Measurements from ENCODE around the gene LRRIQ4.

LRRIQ4 gene

DNA sequence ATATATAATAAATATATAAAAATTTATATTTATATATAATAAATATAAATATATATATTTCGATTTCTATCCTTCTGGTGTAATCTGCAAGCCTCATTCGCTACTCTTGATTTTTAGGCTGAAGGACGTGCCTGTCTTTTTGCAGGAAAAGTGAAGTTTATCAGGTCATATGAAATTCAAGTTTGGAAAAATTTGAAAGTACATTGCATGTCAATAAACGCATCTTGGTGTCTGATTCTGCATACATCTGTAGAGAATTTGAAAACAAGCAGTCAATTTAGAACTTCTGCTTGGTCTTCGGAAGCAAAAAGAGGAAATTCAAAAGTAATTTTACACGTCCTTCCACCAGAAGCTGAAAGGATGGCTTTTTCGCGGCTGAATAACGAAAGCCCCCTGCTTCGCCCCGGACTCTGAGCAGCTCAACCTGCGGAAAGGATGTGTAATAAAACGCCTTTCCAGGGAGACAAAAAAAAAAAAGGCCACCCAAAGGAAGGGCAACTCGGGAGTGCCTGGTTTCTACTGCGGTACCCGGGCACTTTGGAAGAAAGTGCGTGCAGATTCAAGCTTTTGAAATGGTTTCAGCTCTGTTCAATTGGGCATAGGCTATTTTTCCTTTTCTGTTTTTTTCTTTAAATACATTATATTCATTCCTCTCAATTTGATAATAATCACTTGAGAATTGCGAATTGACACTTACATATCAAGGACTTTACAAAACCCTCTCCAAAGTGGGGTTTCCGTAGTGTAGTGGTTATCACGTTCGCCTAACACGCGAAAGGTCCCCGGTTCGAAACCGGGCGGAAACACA is 41.0 kb upstream of the LRRIQ4 start (continued):
- TF ChIP-seq PRDM2 (tag by site-specific recombination; IDR thresholded peaks at IDR 0.05; ENCODE audit: borderline replicate concordance), result no peak
- no peak for TF ChIP-seq ZNF2 (tag by site-specific recombination; IDR thresholded peaks at IDR 0.05)
- TF ChIP-seq ZNF26 (tag by site-specific recombination; IDR thresholded peaks at IDR 0.05), result no peak
- no peak for TF ChIP-seq ZNF223 (tag by site-specific recombination; IDR thresholded peaks at IDR 0.05)
- TF ChIP-seq PRDM1 (tag by site-specific recombination; IDR thresholded peaks at IDR 0.05), result peak; percentile 97
- TF ChIP-seq ZNF302 (tag by site-specific recombination; IDR thresholded peaks at IDR 0.05; ENCODE audit: low read depth), result no peak
- TF ChIP-seq ZNF791 (tag by site-specific recombination; IDR thresholded peaks at IDR 0.05), result no peak
- no peak for TF ChIP-seq ZNF768 (tag by site-specific recombination; IDR thresholded peaks at IDR 0.05)
- no peak for TF ChIP-seq ZNF416 (tag by site-specific recombination; IDR thresholded peaks at IDR 0.05)
- no peak for TF ChIP-seq ZSCAN16 (tag by site-specific recombination; IDR thresholded peaks at IDR 0.05)
- no peak for TF ChIP-seq ZNF18 (tag by site-specific recombination; IDR thresholded peaks at IDR 0.05)
- no peak for TF ChIP-seq ZNF785 (tag by site-specific recombination; IDR thresholded peaks at IDR 0.05)
- TF ChIP-seq BCL11A (tag by site-specific recombination; IDR thresholded peaks at IDR 0.05; ENCODE audit: low read depth), result no peak
- 0 out of 2 replicates have a peak, but pooled peaks have one; percentile 42 for TF ChIP-seq ZNF610 (tag by site-specific recombination; IDR thresholded peaks at IDR 0.05; ENCODE audit: borderline replicate concordance)
- TF ChIP-seq GFI1B (tag by site-specific recombination; IDR thresholded peaks at IDR 0.05), result no peak
- TF ChIP-seq SP3 (tag by site-specific recombination; IDR thresholded peaks at IDR 0.05), result no peak
- TF ChIP-seq ZNF280D (tag by site-specific recombination; IDR thresholded peaks at IDR 0.05), result no peak
- TF ChIP-seq ZNF324 (tag by site-specific recombination; IDR thresholded peaks at IDR 0.05), result no peak
- TF ChIP-seq ZNF529 (tag by site-specific recombination; IDR thresholded peaks at IDR 0.05; ENCODE audit: insufficient replicate concordance), result no peak
- TF ChIP-seq, protein P1, sequence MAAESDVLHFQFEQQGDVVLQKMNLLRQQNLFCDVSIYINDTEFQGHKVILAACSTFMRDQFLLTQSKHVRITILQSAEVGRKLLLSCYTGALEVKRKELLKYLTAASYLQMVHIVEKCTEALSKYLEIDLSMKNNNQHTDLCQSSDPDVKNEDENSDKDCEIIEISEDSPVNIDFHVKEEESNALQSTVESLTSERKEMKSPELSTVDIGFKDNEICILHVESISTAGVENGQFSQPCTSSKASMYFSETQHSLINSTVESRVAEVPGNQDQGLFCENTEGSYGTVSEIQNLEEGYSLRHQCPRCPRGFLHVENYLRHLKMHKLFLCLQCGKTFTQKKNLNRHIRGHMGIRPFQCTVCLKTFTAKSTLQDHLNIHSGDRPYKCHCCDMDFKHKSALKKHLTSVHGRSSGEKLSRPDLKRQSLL (tag by site-specific recombination; IDR thresholded peaks at IDR 0.05), result no peak
- TF ChIP-seq ZNF394 (tag by site-specific recombination; IDR thresholded peaks at IDR 0.05; ENCODE audit: borderline replicate concordance), result no peak
- TF ChIP-seq ZNF132 (tag by site-specific recombination; IDR thresholded peaks at IDR 0.05; ENCODE audit: borderline replicate concordance), result no peak
- TF ChIP-seq ZNF121 (tag by site-specific recombination; IDR thresholded peaks at IDR 0.05), result no peak
- TF ChIP-seq ZNF211 (tag by site-specific recombination; IDR thresholded peaks at IDR 0.05; ENCODE audit: low read depth), result no peak
- no peak for TF ChIP-seq ZIC2 (tag by site-specific recombination; IDR thresholded peaks at IDR 0.05)
- no peak for TF ChIP-seq ZNF184 (tag by site-specific recombination; IDR thresholded peaks at IDR 0.05)

Measured in HEK293 (cell line).